Duodenal mucosa (tissue), 2 donors: ENCODE measurements around the gene CCDC33.

ENCODE experiments used
- H3K27ac ChIP-seq: one replicate; pipeline ENCODE4 v1.7.0; 2013; ENCODE audit warnings: low read depth, low read length
- H3K27me3 ChIP-seq, 2 donors: one replicate each; pipeline ENCODE4 v1.7.0; 2013; ENCODE audit warnings: low read length in 2 of 2, control low read depth in 1 of 2; ENCODE audit not compliant: insufficient read depth in 2 of 2, control insufficient read depth in 1 of 2
- H3K36me3 ChIP-seq, 2 donors: one replicate each; pipeline ENCODE4 v1.7.0; 2013; ENCODE audit warnings: low read length in 2 of 2, control low read depth in 1 of 2; ENCODE audit not compliant: insufficient read depth in 2 of 2, control insufficient read depth in 1 of 2
- H3K4me1 ChIP-seq, 2 donors: one replicate each; pipeline ENCODE4 v1.7.0; 2013; ENCODE audit warnings: low read length in 2 of 2, control low read depth in 1 of 2; ENCODE audit not compliant: insufficient read depth in 2 of 2, control insufficient read depth in 1 of 2
- H3K4me3 ChIP-seq, 2 donors: one replicate each; pipeline ENCODE4 v1.7.0; 2013; ENCODE audit warnings: low read length in 2 of 2, low read depth in 1 of 2
- H3K9ac ChIP-seq, 2 donors: one replicate each; pipeline ENCODE4 v1.7.0; 2013; ENCODE audit warnings: low read length in 2 of 2, low read depth in 1 of 2
- H3K9me3 ChIP-seq, 2 donors: one replicate each; pipeline ENCODE4 v1.7.0; 2013; ENCODE audit warnings: low read length in 2 of 2, control low read depth in 1 of 2; ENCODE audit not compliant: control insufficient read depth in 1 of 2

CCDC33 gene

GRCh38 chr15:74268020-74268419, 31.9 kb downstream of the CCDC33 start:
- Histone ChIP-seq H3K36me3 (no peaks in the 10 kb centered on the region), H3K4me1 (no peaks in the 10 kb centered on the region), H3K9ac (no peak overlapping the region), H3K27me3 (no peaks in the 10 kb centered on the region), H3K4me3 (no peak overlapping the region), H3K9me3 (no peaks in the 10 kb centered on the region), H3K27ac (no peak overlapping the region)

DNA sequence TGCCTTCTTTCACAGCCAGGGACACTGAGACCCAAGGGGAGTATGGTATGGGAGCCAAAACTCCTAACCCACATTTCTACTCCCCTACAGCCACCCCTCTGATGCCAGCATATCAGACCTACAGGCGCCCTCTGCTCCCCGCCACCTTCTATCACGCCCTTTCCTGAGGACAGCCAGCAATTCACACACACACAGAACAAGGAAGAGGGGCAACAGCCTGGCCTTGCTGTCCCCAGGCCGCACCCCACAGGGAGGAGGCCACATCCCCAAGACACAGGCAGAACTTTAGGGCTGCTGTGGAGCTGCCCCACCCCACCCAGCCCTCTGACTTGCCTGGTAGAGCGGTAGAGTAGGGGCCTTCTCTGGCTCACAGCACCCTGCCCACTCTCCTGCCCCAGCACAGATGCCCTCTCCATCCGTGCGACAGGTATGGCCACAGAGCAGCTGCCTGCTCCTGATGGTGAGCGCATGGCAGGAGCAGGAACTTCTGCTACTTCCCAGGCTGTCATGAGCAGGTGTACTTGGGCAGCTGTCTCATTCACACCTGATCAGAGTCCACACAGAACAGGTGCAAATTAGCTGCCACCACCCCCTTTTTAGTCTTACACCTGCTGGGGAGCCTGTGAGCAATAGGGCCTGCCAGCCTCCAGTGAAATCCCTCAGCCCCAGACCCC, 33.4 kb downstream of the CCDC33 start:
- no peaks in the 10 kb centered on the region for H3K27me3 ChIP-seq

DNA sequence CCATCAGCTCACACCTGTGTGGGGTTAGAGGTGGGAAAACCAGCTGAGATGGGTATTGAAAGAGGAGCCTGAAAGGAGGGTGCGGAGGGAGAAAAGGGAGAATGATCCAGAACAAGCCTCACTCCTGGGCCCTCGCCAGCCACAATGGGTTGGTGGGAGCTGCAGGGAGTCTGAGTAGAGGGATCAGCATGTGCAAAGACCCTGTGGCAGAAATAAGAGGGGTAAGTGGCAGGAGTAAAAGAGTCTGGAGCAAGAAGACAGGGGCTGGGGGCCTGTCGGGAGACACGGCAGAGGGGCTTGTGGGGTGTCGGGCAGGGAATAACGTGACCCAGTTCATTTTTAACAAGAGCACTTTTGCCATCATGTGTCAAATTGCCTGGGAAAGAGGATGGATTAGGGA, 34.0 kb downstream of the CCDC33 start:
- Histone ChIP-seq H3K9me3 (no peaks in the 10 kb centered on the region), H3K4me3 (no peak overlapping the region), H3K9ac (no peak overlapping the region), H3K4me1 (no peaks in the 10 kb centered on the region), H3K27me3 (no peaks in the 10 kb centered on the region), H3K27ac (no peak overlapping the region), H3K36me3 (no peaks in the 10 kb centered on the region)

More for the DNA sequence above, 33.4 kb downstream of the CCDC33 start:
- Histone ChIP-seq H3K9ac (no peak overlapping the region), H3K4me1 (no peaks in the 10 kb centered on the region), H3K27ac (no peak overlapping the region), H3K4me3 (no peak overlapping the region), H3K9me3 (no peaks in the 10 kb centered on the region), H3K36me3 (no peaks in the 10 kb centered on the region)

- H3K4me1 ChIP-seq: no peaks in the 10 kb centered on the region
- H3K36me3 ChIP-seq: no peaks in the 10 kb centered on the region
- no peak overlapping the region for H3K4me3 ChIP-seq
- no peak overlapping the region for H3K9ac ChIP-seq
- H3K27ac ChIP-seq: no peak overlapping the region
- H3K27me3 ChIP-seq: no peaks in the 10 kb centered on the region
- H3K9me3 ChIP-seq: no peaks in the 10 kb centered on the region
Observed at GRCh38 chr15:74270854-74271520, 34.9 kb downstream of the CCDC33 start.

DNA sequence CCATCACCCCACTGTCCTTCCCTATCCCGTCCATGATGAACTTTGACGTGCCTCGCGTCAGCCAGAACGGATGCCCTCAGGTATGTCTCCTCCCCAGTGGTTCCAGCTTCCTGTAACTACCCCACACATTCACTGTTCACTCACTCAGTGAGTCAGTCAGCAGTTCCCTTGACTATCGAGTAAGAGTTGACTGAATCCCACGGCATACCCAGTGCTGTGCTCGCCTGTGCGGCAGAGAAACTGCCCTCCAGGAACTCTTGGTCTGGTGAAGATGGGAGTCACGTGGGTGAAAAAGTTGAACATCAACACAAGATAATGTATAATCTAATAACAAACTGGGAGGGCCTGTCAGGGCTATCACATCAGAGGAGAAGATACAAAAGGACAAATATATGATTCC, 36.7 kb downstream of the CCDC33 start:
- Histone ChIP-seq H3K36me3 (no peaks in the 10 kb centered on the region), H3K9me3 (no peaks in the 10 kb centered on the region), H3K4me3 (no peak overlapping the region), H3K27me3 (peaks cover 0 to 3% of the 10 kb centered on the region in 2 donors), H3K4me1 (no peaks in the 10 kb centered on the region), H3K27ac (no peak overlapping the region), H3K9ac (no peak overlapping the region)

DNA sequence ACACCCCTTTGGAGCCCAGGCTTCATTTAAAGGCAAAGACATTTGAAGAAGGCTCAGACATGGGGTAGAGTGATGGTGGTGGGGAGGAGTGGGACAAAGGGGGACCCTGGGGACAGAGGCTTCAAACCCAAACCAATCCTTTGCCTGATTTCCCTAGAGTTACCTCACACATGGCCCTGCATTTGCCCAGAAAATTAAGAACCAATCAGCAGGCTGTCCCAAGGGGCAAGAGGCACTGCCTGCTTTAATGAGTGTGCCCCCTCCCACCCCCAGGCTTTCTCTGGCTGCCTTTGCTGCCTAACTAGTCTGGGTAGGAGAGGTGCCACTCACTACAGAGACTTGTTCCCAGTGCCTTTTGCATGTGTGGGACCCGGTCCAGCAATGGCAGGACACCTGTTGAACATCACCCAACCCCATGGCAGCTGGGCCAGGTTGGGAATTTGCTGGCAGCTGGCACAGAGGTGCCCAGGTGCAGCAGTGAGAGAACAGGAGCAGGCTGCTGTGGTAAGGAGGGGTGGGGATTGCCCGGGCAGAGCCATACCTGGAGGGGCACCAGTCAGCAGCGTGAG, 38.4 kb downstream of the CCDC33 start:
- Histone ChIP-seq H3K9me3 (no peaks in the 10 kb centered on the region), H3K4me1 (no peaks in the 10 kb centered on the region), H3K9ac (no peak overlapping the region), H3K4me3 (no peak overlapping the region), H3K27me3 (peaks cover 0 to 3% of the 10 kb centered on the region in 2 donors), H3K36me3 (no peaks in the 10 kb centered on the region), H3K27ac (no peak overlapping the region)

DNA sequence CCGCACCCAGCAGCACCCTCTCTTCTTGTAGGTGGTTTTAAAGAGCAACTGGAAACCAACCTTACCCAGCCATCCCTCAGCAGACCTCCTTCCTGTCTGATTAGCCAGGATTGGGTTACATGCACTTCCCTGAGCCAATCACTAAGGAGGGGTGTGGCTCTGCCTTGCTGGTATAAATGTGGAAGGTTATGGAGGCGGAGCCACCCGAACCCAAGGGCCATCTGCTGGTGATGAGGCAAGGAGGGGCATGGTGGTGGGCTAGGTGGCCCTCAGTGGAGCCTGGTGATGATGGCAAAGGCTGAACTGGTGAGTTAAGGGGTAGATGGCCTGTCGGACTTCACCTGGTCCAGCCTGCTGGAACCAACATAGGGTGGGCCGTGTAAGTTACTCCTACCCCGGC, 39.8 kb downstream of the CCDC33 start:
- Histone ChIP-seq H3K27me3 (peaks cover 0 to 3% of the 10 kb centered on the region in 2 donors), H3K36me3 (no peaks in the 10 kb centered on the region), H3K9ac (no peak overlapping the region)

DNA sequence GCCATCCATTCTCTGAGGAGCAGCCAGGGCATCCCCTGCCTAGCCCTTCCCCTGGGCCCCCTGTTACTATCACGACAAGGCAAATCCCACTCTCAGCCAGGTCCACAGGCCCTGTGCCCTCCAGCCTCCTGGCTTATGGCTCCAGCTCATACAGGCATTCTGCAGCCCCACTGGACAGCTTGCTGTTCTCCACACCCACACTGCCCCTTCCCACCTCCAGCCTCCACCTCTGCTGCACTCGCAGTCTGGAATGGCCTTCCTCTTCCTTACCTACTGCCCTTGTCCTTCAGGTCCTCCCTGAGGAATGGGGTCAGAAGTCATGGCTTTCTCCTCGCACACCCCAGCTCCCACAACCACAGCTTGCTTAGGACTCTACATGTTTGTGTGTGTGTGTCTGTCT, 40.4 kb downstream of the CCDC33 start:
- H3K27me3 ChIP-seq: peaks cover under 1 to 3% of the 10 kb centered on the region in 2 donors

More for the DNA sequence above, 39.8 kb downstream of the CCDC33 start:
- Histone ChIP-seq H3K27ac (no peak overlapping the region), H3K9me3 (no peaks in the 10 kb centered on the region), H3K4me3 (no peak overlapping the region), H3K4me1 (no peaks in the 10 kb centered on the region)

GRCh38 chr15:74277242-74277810, 41.2 kb downstream of the CCDC33 start:
- no peak overlapping the region for H3K9ac ChIP-seq

More for the DNA sequence above, 40.4 kb downstream of the CCDC33 start:
- no peaks in the 10 kb centered on the region for H3K36me3 ChIP-seq
- H3K4me1 ChIP-seq: no peaks in the 10 kb centered on the region
- no peak overlapping the region for H3K9ac ChIP-seq
- H3K27ac ChIP-seq: no peak overlapping the region
- H3K4me3 ChIP-seq: no peak overlapping the region
- H3K9me3 ChIP-seq: no peaks in the 10 kb centered on the region

DNA sequence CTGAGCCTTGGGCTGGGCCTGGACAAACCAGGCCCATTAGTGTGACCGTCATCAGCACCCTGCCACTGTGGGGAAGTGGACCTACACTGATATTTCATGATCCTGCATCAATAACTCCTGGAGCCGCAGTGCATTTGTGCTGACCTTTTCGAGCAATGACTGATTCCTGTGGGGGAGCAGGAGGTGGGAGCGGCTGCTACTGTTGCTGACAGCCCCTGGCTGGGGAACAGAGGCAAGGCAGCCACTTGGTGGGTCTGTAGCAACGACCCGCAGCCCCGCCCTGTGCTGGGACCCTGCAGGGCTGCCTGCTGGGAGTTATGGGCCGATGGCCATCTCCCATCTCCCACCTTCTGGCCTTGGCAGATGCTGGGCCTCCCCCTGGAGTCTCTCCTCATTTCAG, 42.1 kb downstream of the CCDC33 start:
- no peak overlapping the region for H3K4me3 ChIP-seq
- no peaks in the 10 kb centered on the region for H3K36me3 ChIP-seq
- peaks cover 8% of the 10 kb centered on the region in 2 donors for H3K27me3 ChIP-seq
- H3K9ac ChIP-seq: no peak overlapping the region
- H3K9me3 ChIP-seq: no peaks in the 10 kb centered on the region
- no peak overlapping the region for H3K27ac ChIP-seq
- no peaks in the 10 kb centered on the region for H3K4me1 ChIP-seq

More at GRCh38 chr15:74277242-74277810, 41.2 kb downstream of the CCDC33 start:
- Histone ChIP-seq H3K27me3 (peaks cover 3 to 8% of the 10 kb centered on the region in 2 donors), H3K4me3 (no peak overlapping the region), H3K27ac (no peak overlapping the region), H3K36me3 (no peaks in the 10 kb centered on the region), H3K9me3 (no peaks in the 10 kb centered on the region), H3K4me1 (no peaks in the 10 kb centered on the region)
